HG03342 (cell line): ENCODE data around the gene MVP.
"Not testable (repeated sequence)": the region's sequence is repeated elsewhere in the genome, so short reads cannot be mapped to it uniquely, and the experiment has no call there.

Source experiments
- ATAC-seq: cut with Tn5 transposase; IDR thresholded peaks from one replicate; pipeline ENCODE4 v1.9.1; 2021; ENCODE audit warnings: mild to moderate bottlenecking, moderate library complexity; ENCODE audit not compliant: unreplicated experiment

Gene MVP

GRCh38 chr16:29814592-29814991 is 5.7 kb upstream of the MVP start:
- no peak for ATAC-seq

- ATAC-seq = no peak
Measured at GRCh38 chr16:29815032-29815721, 5.1 kb upstream of the MVP start.

GRCh38 chr16:29815793-29816693 is 4.2 kb upstream of the MVP start, which contains the start of gene PAGR1:
Gene PAGR1 (plus strand): TSS chr16:29816152. CDS start chr16:29816526, 374 bp downstream.
- peak; percentile 55 for ATAC-seq

- peak; percentile 7 for ATAC-seq
Measured at GRCh38 chr16:29816694-29817441, 3.4 kb upstream of the MVP start.

- ATAC-seq = no peak
Measured at GRCh38 chr16:29818082-29818481, 2.2 kb upstream of the MVP start.

GRCh38 chr16:29819506-29819905 is 756 bp upstream of the MVP start:
- ATAC-seq = no peak

- ATAC-seq = no peak
Measured at GRCh38 chr16:29820730-29821642, 724 bp downstream of the MVP start.

GRCh38 chr16:29821643-29822115 is 1.4 kb downstream of the MVP start:
- no peak for ATAC-seq

GRCh38 chr16:29824589-29825144 is 4.4 kb downstream of the MVP start:
- no peak for ATAC-seq

- ATAC-seq = no peak
Measured at GRCh38 chr16:29825145-29826044, 5.1 kb downstream of the MVP start.

- ATAC-seq = no peak
Measured at GRCh38 chr16:29826342-29826695, 6.1 kb downstream of the MVP start.

- no peak for ATAC-seq
Measured at GRCh38 chr16:29830774-29831173, 10.5 kb downstream of the MVP start.

- no peak for ATAC-seq
Measured at GRCh38 chr16:29831490-29831889, 11.2 kb downstream of the MVP start.

GRCh38 chr16:29833219-29833618 is 13.0 kb downstream of the MVP start:
- ATAC-seq = not testable (repeated sequence)

- no peak for ATAC-seq
Measured at GRCh38 chr16:29834079-29834478, 13.8 kb downstream of the MVP start.

GRCh38 chr16:29835926-29836325 is 15.7 kb downstream of the MVP start:
- ATAC-seq = no peak

- ATAC-seq = no peak
Measured at GRCh38 chr16:29836623-29837022, 16.4 kb downstream of the MVP start.

GRCh38 chr16:29837841-29838240 is 17.6 kb downstream of the MVP start:
- ATAC-seq = no peak

- no peak for ATAC-seq
Measured at GRCh38 chr16:29839822-29840221, 19.6 kb downstream of the MVP start.
